ENCODE data around the gene ECHS1. TPM values are rescaled to one million over a fixed set of nuclear protein-coding genes. Genes with fewer than 3 reads are reported as not detected.

The ECHS1 gene
- total and polyA plus RNA-seq, 10 donors: 29.8 to 81.2 (median 45.8) TPM

DNA sequence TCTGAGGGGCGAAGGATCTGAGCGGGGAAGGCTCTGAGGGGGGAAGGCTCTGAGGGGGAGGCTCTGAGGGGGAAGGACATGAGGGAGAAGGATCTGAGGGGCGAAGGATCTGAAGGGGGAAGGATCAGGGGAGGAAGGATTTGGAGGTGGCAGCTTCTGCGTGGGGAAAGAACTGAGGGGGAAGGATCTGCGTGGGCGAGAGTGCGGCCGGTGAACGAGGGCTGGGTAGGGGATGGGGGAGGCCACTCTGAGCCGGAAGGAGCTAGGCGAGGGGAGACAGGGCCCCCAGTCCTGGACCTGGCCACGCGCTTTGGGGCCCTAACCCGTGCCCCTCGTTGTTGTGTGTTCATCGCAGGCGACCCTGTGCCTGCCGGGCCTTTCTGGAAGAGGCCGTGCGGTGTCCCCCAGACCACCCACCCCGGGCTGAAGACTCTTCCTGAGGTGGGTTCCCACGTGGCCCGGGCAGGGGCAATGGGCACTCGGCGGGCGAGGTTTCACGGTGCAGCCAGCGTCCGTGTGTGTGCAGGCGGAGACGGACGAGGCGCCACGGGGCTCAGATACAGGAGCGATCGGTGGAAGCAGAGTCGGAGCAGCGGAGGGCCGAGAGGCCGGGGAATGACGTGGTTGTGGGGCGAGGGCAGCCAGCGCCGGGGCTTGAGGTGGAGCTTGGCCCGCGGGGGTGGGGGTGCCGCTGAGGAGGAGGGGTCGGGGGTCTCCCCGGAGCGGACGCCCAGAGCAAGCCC is 38.5 kb downstream of the ECHS1 start:
- no peaks in the 10 kb centered on the region for H3K36me3 ChIP-seq
- TF ChIP-seq, protein P1, sequence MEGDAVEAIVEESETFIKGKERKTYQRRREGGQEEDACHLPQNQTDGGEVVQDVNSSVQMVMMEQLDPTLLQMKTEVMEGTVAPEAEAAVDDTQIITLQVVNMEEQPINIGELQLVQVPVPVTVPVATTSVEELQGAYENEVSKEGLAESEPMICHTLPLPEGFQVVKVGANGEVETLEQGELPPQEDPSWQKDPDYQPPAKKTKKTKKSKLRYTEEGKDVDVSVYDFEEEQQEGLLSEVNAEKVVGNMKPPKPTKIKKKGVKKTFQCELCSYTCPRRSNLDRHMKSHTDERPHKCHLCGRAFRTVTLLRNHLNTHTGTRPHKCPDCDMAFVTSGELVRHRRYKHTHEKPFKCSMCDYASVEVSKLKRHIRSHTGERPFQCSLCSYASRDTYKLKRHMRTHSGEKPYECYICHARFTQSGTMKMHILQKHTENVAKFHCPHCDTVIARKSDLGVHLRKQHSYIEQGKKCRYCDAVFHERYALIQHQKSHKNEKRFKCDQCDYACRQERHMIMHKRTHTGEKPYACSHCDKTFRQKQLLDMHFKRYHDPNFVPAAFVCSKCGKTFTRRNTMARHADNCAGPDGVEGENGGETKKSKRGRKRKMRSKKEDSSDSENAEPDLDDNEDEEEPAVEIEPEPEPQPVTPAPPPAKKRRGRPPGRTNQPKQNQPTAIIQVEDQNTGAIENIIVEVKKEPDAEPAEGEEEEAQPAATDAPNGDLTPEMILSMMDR (IDR thresholded peaks at IDR 0.05 in 8 of 11, conservative IDR thresholded peaks at IDR 0.05 in 3 of 11): no peak
- TF ChIP-seq POLR2A (IDR thresholded peaks at IDR 0.05) (no peak), POLR2AphosphoS5 (IDR thresholded peaks at IDR 0.05) (no peak)
- 16 to 36% (median 23%) methylated on average over 31 to 51 of the region's 51 CpGs for WGBS, 5 donors
- peaks cover 15 to 36% (median 28%) of the 10 kb centered on the region in 6 donors for H3K4me1 ChIP-seq
- DNase-seq: peak; percentile 80
- H3K27me3 ChIP-seq (replicated peaks in 1 of 7): peaks cover 0 to 80% (median 47%) of the 10 kb centered on the region in 7 donors
- intact Hi-C loops (cut with DNase I; ENCODE audit: low total_unique reads): loop anchor here (10.0 kb wide), 1 partner anchor 190 kb away; the partner anchor contains the start of gene CYP2E1
- H3K4me3 ChIP-seq: peak overlapping the region in 7 of 8 donors; percentile 38 to 77 (median 48)
- H3K27ac ChIP-seq: peak overlapping the region in 4 of 8 donors; percentile 13 to 71 (median 59)
- no peaks in the 10 kb centered on the region for H3K9me3 ChIP-seq

DNA sequence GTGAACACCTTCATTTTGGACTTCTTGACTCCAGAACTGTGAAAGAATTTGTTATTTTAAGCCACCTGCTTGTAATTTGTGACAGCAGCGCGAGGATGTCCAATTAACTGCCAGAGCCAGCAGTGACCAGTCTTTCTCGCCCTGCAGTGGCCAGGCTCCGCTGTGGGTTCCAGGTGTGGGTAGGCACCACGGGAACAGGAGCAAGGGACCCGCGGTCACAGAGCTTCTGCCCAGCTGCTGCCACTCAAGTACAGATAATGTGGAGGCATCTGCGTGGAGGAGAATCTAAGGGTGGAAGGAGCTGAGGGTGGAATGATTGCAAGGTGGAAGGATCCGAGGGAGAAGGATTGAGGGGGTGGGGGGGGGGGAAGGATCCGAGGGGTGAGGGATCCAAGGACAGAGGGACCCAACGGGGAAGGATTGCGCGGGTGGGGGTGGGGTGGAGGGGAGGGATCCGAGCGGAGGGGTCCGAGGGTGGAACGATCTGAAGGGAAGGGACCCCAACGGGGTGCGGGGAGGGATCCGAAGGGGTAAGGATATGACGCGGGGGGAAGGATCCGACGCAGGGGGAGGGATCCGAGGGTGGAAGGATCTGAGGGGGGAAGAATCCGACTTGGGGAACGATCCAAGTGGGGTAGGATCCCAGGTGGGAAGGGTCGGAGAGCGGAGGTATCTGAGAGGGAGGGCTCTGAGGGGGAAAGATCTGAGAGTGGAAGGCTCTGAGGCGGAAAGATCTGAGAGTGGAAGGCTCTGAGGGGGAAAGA is 40.0 kb downstream of the ECHS1 start:
- WGBS, 5 donors: 81 to 86% (median 84%) methylated on average over 30 of the region's 30 CpGs
- Histone ChIP-seq H3K36me3 (no peaks in the 10 kb centered on the region), H3K27me3 (replicated peaks in 1 of 7) (peaks cover 0 to 80% (median 58%) of the 10 kb centered on the region in 7 donors), H3K9me3 (no peaks in the 10 kb centered on the region), H3K4me3 (no peak overlapping the region), H3K27ac (no peak overlapping the region), H3K4me1 (peaks cover 15 to 42% (median 33%) of the 10 kb centered on the region in 6 donors)
- intact Hi-C loops (cut with DNase I; ENCODE audit: low total_unique reads): loop anchor here (10.0 kb wide), 1 partner anchor 192 kb away; the partner anchor contains the start of gene CYP2E1
- DNase-seq: no peak
- no peak for TF ChIP-seq POLR2A (IDR thresholded peaks at IDR 0.05)
- TF ChIP-seq, protein P1 (IDR thresholded peaks at IDR 0.05 in 8 of 11, conservative IDR thresholded peaks at IDR 0.05 in 3 of 11): no peak
- TF ChIP-seq POLR2AphosphoS5 (IDR thresholded peaks at IDR 0.05): no peak

DNA sequence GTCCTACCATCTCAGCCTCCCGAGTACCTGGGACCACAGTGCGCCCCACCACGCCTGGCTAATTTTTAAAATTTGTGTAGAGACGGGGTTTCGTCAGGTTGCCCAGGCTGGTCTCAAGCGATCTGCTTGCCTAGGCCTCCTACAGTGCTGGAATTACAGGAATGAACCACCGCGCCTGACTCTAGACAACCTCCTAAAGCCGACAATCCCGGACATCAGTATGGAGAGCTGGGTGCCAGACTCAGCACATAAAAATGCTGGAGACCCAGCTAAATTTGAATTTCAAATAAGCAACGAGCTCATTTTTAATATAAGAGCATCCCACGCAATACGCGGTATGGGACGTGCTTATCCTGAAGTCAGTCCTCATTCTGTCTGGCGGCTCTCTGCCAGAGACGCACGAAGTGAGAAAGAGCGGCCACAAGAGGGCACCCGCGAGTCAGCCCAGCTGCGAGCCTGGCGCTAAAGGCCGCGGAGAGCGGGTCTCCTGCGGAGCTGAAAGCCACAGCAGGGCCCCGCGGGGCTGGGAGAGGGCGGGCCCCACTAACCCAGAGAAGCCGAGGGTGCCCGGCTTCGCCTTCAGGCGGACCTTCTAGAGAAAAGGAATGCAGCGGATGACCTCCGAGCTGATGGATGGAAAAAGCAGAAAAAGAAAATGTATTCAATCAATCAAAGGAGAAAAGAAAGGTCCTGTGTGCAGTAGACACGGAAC is 43.5 kb downstream of the ECHS1 start:
- intact Hi-C loops (cut with DNase I; ENCODE audit: low total_unique reads): loop anchor here (10.0 kb wide), 1 partner anchor 195 kb away; the partner anchor contains the start of gene CYP2E1
- H3K27ac ChIP-seq: no peak overlapping the region
- TF ChIP-seq, protein P1 (IDR thresholded peaks at IDR 0.05 in 8 of 11, conservative IDR thresholded peaks at IDR 0.05 in 3 of 11): peak; percentile 58 to 95 (median 94)
- TF ChIP-seq POLR2AphosphoS5 (IDR thresholded peaks at IDR 0.05) (peak; percentile 59 to 72 (median 66)), POLR2A (IDR thresholded peaks at IDR 0.05) (no peak)
- no peaks in the 10 kb centered on the region for H3K9me3 ChIP-seq
- no peaks in the 10 kb centered on the region for H3K36me3 ChIP-seq
- H3K4me3 ChIP-seq: peak overlapping the region in 3 of 8 donors; percentile 10 to 47 (median 14)
- peak; percentile 96 for DNase-seq
- H3K27me3 ChIP-seq (replicated peaks in 1 of 7): peaks cover 3 to 80% (median 58%) of the 10 kb centered on the region in 7 donors
- 9 to 12% (median 10%) methylated on average over 34 to 37 of the region's 37 CpGs for WGBS, 5 donors
- peaks cover 8 to 33% (median 27%) of the 10 kb centered on the region in 6 donors for H3K4me1 ChIP-seq

Data from spleen (tissue), 11 donors.